Stimulated activated CD8-positive, alpha-beta memory T cell treated with anti-CD3 and anti-CD28 coated beads, Interleukin-2, amount 100 ng/mL, for 1 hour (primary cell): ENCODE data around the gene FBXO39.
"Not testable (repeated sequence)": the region's sequence is repeated elsewhere in the genome, so short reads cannot be mapped to it uniquely, and the experiment has no call there.

ENCODE experiments used
- DNase-seq, 2 donors: peaks; one replicate each; pipeline ENCODE4 v3.0.0-alpha.2; 2020; ENCODE audit warnings: low read depth in 2 of 2

FBXO39 gene

DNA sequence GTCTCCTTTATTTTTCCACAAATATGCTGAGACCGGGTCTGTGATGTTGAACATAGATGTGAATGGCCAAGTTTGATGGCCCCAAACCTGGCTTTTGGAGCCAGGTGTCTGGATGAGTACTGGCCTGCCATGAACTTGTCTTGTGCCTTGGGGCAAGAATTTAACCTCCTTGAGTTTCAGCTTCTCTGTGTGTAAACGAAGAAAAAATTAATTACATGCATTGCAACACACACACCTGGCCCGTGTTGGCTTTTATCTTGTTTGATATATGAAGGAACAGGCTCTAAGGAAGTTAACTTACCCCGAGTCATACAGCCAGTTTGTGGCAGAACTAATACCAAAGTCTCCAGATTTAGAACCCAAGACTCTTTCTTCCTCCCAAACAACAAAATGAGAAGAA, 13.1 kb downstream of the FBXO39 start:
- no peak for DNase-seq

DNA sequence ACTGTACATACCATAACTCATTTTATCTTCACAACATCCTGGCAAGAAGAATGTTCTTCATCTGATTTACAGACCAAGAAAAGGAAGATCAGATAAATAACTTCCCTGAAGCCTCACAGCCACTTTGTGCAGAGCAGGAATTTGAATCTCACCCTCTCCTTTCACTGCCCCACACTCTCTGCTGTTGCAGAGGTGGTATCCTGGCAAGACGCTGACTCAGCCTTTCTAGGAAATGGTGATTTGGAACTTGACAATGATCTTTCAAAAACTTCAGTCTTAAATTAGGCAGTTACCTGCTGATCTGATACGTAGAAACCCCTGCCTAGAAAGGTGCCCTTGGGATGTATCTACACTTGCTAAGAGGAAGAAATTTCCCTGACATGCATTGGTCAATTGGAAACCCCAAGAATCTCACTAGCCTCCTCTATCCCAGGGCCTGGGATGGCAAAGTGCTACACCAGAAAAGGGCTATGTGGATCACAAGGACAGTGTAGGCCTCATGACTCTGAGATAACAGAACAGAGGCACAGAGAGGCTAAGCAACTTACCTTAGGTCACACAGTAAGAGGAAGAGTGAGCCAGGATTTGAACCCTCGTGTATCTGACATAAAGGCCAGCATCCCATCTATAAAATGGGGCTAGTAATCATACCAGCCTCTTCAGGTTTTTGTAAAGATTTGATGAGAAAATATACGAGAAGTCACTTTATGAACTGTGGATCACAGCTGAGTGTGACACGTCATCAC, 17.9 kb downstream of the FBXO39 start:
- no peak for DNase-seq

- DNase-seq = no peak
Observed at GRCh38 chr17:6796017-6796886, 20.2 kb downstream of the FBXO39 start.

DNA sequence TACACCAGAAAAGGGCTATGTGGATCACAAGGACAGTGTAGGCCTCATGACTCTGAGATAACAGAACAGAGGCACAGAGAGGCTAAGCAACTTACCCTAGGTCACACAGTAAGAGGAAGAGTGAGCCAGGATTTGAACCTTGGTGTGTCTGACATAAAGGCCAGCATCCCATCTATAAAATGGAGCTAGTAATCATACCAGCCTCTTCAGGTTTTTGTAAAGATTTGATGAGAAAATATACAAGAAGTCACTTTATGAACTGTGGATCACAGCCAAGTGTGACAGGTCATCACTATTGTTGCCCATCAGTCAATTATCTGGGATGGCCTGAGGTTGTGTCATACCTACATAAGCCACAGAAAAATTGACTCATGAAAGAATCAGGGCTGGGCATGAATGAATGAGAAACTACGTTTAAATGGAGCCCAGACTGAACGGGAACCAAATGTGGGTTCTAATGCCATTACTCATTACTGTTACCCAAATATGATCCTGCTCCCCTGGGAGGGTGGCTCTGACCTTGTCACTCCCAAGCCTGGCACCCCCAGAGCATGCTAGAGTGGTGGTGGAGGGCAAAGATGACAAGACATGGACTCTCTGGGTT, 21.0 kb downstream of the FBXO39 start:
- no peak for DNase-seq

DNA sequence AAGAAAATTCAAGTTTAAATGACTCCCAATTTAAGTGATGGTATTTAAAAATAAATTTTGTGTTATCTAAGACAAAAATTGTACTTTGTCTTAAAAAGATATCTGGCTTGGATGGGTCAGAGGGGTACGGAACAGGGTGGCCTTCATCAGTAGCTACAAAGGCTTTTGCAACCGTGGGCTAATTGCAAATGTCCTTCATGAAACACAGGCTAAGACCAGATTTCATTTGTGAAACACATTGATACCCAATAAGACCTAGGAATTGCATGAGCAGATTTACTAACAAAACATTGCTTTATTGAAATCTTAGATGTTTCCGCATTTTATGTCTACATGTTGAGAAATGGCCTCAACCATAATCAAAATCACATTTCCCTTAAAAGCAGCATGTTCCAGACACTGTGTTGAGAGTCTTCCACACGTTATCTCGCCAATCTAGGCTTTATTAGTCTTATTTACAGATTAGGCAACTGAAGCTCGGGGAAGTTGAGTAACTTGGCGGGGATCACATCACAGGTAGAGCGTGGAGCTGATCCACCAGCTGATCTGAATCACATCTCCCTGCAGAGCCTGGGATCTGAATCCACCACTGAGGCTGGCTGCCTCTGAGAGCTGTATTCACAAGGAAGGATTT, 21.8 kb downstream of the FBXO39 start:
- DNase-seq = no peak

GRCh38 chr17:6799738-6800137, 23.7 kb downstream of the FBXO39 start:
- no peak for DNase-seq

- DNase-seq = no peak
Observed at GRCh38 chr17:6800422-6801027, 24.5 kb downstream of the FBXO39 start.

- DNase-seq = no peak
Observed at GRCh38 chr17:6811510-6811909, 35.5 kb downstream of the FBXO39 start.

DNA sequence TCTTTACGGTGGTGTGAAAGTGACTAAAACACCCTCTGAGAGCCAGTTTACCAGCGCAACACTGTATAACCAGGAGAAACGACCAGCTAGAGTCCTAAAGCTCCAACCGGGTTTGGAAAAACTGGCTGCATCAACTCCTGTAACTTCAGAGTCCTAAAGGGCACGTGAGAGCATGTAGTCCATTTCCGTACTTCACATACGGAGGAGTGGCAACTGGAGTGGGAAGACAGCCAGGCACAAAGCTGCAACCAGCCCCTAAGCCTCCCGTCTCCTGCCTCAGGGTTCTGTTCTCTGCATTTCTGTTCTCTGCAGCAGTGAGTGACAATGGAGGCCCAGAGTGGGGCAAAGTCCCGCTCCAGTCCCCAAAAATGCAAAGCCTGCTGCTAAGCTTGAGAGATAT, 36.3 kb downstream of the FBXO39 start:
- no peak for DNase-seq

- DNase-seq = no peak
Observed at GRCh38 chr17:6815775-6816174, 39.8 kb downstream of the FBXO39 start.

DNA sequence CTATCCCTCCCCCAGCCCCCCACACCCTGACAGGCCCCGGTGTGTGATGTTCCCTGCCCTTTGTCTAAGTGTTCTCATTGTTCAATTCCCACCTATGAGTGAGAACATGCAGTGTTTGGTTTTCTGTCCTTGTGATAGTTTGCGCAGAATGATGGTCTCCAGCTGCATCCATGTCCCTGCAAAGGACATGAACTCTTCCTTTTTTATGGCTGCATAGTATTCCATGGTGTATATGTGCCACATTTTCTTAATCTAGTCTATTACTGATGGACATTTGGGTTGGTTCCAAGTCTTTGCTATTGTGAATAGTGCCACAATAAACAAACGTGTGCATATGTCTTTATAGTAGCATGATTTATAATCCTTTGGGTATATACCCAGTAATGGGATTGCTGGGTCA, 40.4 kb downstream of the FBXO39 start:
- not testable (repeated sequence) for DNase-seq

DNA sequence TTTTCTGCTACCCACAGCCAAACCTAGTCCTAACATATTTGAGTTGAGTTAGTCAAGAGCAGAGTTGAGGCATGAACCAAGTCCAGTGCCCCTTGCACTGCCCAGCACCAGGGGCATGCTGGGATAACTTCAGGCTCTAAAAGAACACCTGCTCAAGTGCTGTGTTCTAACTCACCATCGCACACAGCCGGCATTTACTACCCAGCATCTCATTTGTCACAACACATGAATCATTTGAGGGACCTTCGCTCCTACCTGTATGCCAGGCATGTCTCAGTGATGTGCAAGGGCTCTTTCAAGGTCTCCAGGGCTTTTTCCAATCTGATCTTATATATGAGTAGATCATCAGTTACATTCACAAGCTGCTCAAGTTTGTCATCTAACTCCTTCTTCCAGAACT, 42.9 kb downstream of the FBXO39 start:
- DNase-seq = no peak

GRCh38 chr17:6823011-6823442, 47.0 kb downstream of the FBXO39 start:
- DNase-seq = no peak

GRCh38 chr17:6830383-6830986, 54.5 kb downstream of the FBXO39 start:
- DNase-seq = no peak

DNA sequence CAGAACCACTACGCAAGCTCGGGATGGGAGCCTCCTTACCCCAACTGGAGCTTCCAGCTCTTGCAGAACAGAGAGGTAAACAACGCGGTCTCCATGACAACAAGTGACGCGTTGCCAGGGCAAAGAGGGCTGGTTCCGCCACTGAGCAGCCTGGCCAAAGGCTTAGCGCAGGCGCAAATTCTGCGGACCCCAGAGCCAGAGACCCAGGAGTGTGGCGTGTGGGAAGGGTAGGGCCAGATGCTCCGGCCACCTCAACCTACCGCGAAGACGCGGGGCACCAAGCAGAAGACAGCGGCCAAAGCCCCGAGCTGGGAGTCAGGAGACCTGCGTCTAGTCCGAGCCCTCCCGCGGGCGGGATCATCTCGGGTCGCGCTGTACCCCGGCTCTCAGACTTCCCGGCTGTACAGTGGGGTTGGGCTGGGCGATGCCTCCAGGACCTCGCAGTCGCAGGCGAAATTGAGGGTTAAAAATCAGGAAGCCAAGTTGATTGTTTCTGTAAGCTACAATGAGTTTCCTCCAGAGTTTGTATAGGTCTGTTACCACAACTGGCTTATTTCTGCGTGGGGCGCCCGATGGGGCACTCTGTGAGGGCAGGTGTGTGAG, 55.7 kb downstream of the FBXO39 start, which contains the start of gene TEKT1:
TEKT1 (minus strand) TSS at position 69 of the 603 bp plus-strand sequence. CDS start 1,353 bp downstream, outside the sequence.
- peak; percentile 46 to 52 for DNase-seq
